Activated CD4-positive, alpha-beta T cell treated with anti-CD3 and anti-CD28 coated beads for 1 hour (primary cell): ENCODE measurements around the gene ADAD2.
"Not testable (repeated sequence)": the region's sequence is repeated elsewhere in the genome, so short reads cannot be mapped to it uniquely, and the experiment has no call there.

ENCODE experiments used
- DNase-seq: peaks from one replicate; pipeline ENCODE4 v3.0.0-alpha.2; 2020

ADAD2 gene

GRCh38 chr16:84196727-84197394, 5.9 kb downstream of the ADAD2 start:
- no peak for DNase-seq

GRCh38 chr16:84197466-84198128, 6.6 kb downstream of the ADAD2 start:
- DNase-seq: no peak

- no peak for DNase-seq
These were observed 7.4 kb downstream of the ADAD2 start for GRCh38 chr16:84198401-84198800.

- no peak for DNase-seq
These were observed 8.1 kb downstream of the ADAD2 start for GRCh38 chr16:84199097-84199496.

GRCh38 chr16:84199861-84200260, 8.9 kb downstream of the ADAD2 start:
- no peak for DNase-seq

GRCh38 chr16:84204551-84204950, 13.6 kb downstream of the ADAD2 start:
- DNase-seq: not testable (repeated sequence)

- DNase-seq: not testable (repeated sequence)
These were observed 14.2 kb downstream of the ADAD2 start for GRCh38 chr16:84205123-84205522.

- DNase-seq: no peak
These were observed 15.2 kb downstream of the ADAD2 start for GRCh38 chr16:84205976-84206691.

- DNase-seq: no peak
These were observed 16.3 kb downstream of the ADAD2 start for GRCh38 chr16:84207251-84207650.

- no peak for DNase-seq
These were observed 16.9 kb downstream of the ADAD2 start for GRCh38 chr16:84207879-84208278.

- DNase-seq: no peak
These were observed 19.0 kb downstream of the ADAD2 start for GRCh38 chr16:84209989-84210388.

GRCh38 chr16:84212154-84212553, 21.2 kb downstream of the ADAD2 start:
- DNase-seq: no peak

- no peak for DNase-seq
These were observed 21.7 kb downstream of the ADAD2 start for GRCh38 chr16:84212631-84213030.

GRCh38 chr16:84214451-84215066, 23.6 kb downstream of the ADAD2 start:
- no peak for DNase-seq

GRCh38 chr16:84215531-84215930, 24.6 kb downstream of the ADAD2 start:
- DNase-seq: no peak

- DNase-seq: not testable (repeated sequence)
These were observed 25.2 kb downstream of the ADAD2 start for GRCh38 chr16:84216144-84216543.

- DNase-seq: no peak
These were observed 27.3 kb downstream of the ADAD2 start for GRCh38 chr16:84218176-84218823.

GRCh38 chr16:84218956-84219355, 28.0 kb downstream of the ADAD2 start:
- no peak for DNase-seq

GRCh38 chr16:84220851-84221250, 29.9 kb downstream of the ADAD2 start:
- DNase-seq: no peak

- DNase-seq: no peak
These were observed 32.5 kb downstream of the ADAD2 start for GRCh38 chr16:84223456-84223855.

GRCh38 chr16:84224554-84224953, 33.6 kb downstream of the ADAD2 start:
- DNase-seq: no peak

GRCh38 chr16:84225126-84225525, 34.2 kb downstream of the ADAD2 start:
- DNase-seq: no peak

- no peak for DNase-seq
These were observed 34.6 kb downstream of the ADAD2 start for GRCh38 chr16:84225571-84225970.
